ENCODE measurements around the gene PACSIN2. TPM values are rescaled to one million over a fixed set of nuclear protein-coding genes. Genes with fewer than 3 reads are reported as not detected.
"Not testable (repeated sequence)": the region's sequence is repeated elsewhere in the genome, so short reads cannot be mapped to it uniquely, and the experiment has no call there.

Gene PACSIN2
- total RNA-seq, 2 experiments from 2014 or later = 32.0 to 39.9 TPM

DNA sequence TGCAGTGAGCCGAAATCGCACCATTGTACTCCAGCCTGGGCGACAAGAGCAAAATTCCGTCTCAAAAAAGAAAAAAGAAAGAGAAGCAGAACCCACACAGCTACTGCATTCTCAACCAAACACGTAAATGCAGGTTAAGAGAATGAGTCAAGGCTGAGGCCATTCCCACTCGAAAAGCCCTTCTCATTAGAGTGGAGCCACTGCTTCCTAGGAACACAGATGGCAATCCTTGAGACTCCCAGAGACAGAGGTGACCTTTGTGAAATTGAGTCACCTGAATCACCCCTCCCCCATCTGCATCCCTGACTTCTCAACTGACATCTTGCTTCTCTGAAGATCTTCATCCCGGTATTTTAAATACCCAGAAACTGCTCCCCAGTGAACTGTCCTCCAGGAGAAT, 8.2 kb downstream of the PACSIN2 start:
- CTCF ChIA-PET = interaction anchor here (3.1 kb wide), 1 partner anchor 139 kb away, joined by 9 read pairs; no protein-coding TSS in a partner anchor
- peaks cover 60% of the 10 kb centered on the region for H3K4me1 Mint-ChIP-seq

DNA sequence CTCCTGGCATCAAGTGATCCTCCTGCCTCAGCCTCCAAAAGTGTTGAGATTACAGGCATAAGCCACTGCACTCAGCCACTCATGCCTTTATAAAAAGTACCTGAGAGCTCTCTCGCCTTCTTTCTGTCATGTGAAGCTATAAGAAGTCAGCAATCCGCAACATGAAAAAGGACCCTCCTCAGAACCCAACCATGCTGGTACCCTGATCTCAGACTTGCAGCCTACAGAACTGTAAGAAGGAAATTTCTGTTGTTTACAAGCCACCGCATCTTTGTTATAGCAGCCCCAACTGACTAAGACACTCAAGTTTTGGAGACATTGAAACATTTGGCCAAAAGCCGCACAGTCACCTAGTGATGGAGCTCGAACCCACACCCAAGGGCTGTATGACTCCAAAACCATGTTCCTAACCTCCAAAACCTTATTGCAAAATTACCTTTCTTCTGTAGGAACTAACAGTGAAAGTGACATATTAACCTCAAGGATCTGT, 8.9 kb downstream of the PACSIN2 start:
- DNase-seq (no peak), ATAC-seq (no peak)
- Mint-ChIP-seq H3K9me3 (ENCODE audit: low read depth) (no peaks in the 10 kb centered on the region), H3K4me3 (no peak overlapping the region), H3K27ac (no peak overlapping the region), H3K27me3 (no peaks in the 10 kb centered on the region), H3K36me3 (peaks cover 3% of the 10 kb centered on the region), H3K4me1 (peaks cover 64% of the 10 kb centered on the region)
- CTCF ChIA-PET = interaction anchor here (3.1 kb wide), 1 partner anchor 138 kb away, joined by 9 read pairs; no protein-coding TSS in a partner anchor

More for the DNA sequence above, 8.2 kb downstream of the PACSIN2 start:
- H3K36me3 Mint-ChIP-seq = peaks cover 3% of the 10 kb centered on the region
- no peak overlapping the region for H3K27ac Mint-ChIP-seq
- DNase-seq = no peak
- H3K4me3 Mint-ChIP-seq = no peak overlapping the region
- no peak for ATAC-seq
- H3K27me3 Mint-ChIP-seq = no peaks in the 10 kb centered on the region
- no peaks in the 10 kb centered on the region for H3K9me3 Mint-ChIP-seq (ENCODE audit: low read depth)

DNA sequence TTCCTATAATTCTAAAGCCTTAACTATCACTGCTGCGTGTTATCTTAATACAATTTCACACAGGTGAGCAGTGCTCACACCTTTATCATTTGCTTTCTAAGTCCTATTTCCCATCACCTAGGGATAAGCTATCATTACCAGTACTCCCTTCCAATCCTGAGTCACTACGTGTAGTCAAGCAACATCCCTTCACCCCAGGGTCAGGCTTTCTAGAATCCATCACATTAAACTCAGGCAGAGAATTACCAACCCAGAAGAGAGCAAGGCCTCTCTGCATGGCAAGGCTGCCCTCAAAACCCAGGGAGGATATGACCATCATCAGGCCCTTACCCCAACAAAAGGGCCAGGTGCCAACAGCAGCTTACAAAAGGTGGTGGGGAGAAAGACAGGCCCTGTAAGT, 9.8 kb downstream of the PACSIN2 start:
- Mint-ChIP-seq H3K9me3 (ENCODE audit: low read depth) (no peaks in the 10 kb centered on the region), H3K27ac (peak overlapping the region; percentile 40), H3K27me3 (no peaks in the 10 kb centered on the region), H3K4me1 (peaks cover 73% of the 10 kb centered on the region), H3K4me3 (no peak overlapping the region), H3K36me3 (peaks cover 3% of the 10 kb centered on the region)
- ATAC-seq = no peak
- DNase-seq = no peak
- CTCF ChIA-PET = interaction anchor here (3.1 kb wide), 1 partner anchor 137 kb away, joined by 9 read pairs; no protein-coding TSS in a partner anchor

DNA sequence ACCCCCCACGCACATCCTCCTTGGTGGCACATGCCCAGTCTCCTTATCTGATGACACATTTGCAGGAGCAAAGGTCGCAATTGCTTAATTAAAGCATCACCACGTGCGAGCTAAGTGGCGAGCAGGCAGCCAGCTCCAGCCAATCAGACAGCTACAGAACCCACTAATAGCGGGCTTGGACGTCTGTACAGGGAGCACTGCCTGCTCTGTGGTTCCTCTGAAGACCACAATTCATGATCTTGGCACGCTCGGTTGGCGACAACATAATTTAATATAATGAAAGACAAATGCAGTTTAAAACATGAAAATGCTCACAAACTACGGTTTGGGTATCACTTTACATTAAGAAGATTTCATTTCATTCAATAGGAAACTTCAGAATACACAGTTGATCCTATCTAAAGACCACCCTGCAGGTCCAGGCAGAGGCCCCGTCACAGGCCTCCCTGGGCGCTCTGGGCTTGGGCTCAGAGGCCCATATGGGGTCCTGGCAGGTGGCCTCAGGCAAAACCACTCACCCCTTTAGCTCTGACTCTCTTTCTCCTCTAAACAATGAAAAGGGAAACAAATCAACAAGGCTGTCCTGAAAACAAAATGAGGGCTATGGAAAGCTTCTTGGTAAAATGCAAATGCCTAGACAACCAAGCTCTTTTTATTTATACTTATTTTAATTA, 10.4 kb downstream of the PACSIN2 start:
- Mint-ChIP-seq H3K36me3 (peaks cover 3% of the 10 kb centered on the region), H3K9me3 (ENCODE audit: low read depth) (no peaks in the 10 kb centered on the region), H3K27me3 (no peaks in the 10 kb centered on the region), H3K4me1 (peaks cover 79% of the 10 kb centered on the region), H3K27ac (peak overlapping the region; percentile 41), H3K4me3 (no peak overlapping the region)
- ATAC-seq (peak; percentile 22), DNase-seq (peak; percentile 56)
- CTCF ChIA-PET = interaction anchor here (0.6 to 3.1 kb wide), 4 partner anchors 17 to 137 kb away, joined by 3 to 9 read pairs (median 4); no protein-coding TSS in a partner anchor

DNA sequence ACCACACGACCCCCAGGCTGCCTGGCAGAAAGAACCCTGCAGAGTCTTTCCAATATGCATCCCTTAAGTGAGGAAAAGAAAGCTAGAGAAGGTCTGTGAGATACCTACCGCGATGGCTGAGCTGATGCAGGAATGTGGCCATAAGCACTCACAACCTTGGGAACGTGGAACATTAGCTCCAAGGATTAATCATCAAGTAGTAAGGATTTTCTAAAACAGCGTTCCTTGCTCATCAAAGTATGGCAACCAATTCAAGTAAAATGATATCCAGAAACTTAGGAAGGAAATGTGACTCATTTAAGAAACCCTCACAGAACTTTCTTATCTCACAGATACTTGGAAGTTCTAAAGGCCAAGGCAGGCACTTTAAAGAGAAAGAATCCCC, 12.8 kb downstream of the PACSIN2 start:
- Mint-ChIP-seq H3K36me3 (peaks cover 3% of the 10 kb centered on the region), H3K27me3 (no peaks in the 10 kb centered on the region), H3K9me3 (ENCODE audit: low read depth) (no peaks in the 10 kb centered on the region), H3K4me1 (peaks cover 90% of the 10 kb centered on the region), H3K4me3 (peak overlapping the region; percentile 49), H3K27ac (peak overlapping the region; percentile 79)
- ATAC-seq = no peak
- DNase-seq = no peak
- CTCF ChIA-PET = interaction anchor here (0.8 to 1.8 kb wide), 4 partner anchors 11 to 135 kb away, joined by 3 to 5 read pairs (median 3); no protein-coding TSS in a partner anchor

DNA sequence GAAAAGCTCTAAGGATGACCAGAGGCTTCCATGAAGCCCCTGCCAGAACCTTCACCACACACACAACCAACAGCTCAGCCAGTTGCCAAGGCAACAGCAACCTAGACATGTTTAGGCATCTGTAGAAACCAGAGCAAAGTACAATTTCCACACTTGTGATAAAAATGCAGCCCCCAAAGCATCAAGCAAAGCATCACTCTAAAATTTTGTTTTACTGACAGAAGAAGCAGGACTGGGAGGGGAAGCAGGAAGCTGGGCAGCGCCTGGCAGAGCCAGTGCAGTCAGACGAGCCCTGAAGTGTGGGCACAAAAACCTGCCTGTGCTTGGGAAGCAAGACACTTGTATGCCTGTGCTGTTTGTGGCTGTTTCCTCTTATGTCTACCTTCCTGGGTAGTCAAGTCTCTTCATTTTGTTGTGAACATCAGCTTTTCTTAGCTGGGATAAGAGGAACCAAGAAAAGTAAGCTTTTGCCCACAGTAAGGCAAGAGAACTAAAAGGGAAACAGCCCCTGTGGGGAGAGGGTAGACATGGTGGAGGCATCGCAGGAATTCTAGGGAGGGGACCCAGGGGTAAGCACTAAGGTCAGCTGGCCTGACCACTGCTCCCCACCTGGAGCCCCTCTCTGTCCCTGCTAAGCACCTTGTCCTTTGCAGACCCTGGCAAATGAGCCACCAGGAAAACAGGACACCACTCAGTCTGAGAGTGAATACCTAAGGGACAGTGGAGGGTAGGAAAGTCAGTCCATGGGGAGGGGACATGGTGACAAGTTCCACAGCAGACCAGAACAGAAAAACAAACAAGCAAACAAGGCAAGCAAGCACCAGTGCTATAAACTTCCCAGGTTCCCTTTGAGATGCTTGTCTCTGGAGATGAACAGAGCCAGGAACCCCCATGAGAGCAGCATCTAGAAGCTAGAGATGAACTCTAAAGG, 13.4 kb downstream of the PACSIN2 start:
- peak overlapping the region; percentile 49 for H3K4me3 Mint-ChIP-seq
- H3K27ac Mint-ChIP-seq = peak overlapping the region; percentile 79
- CTCF ChIA-PET = interaction anchor here (0.9 to 1.8 kb wide), 5 partner anchors 12 to 59 kb away, joined by 3 to 13 read pairs (median 5); no protein-coding TSS in a partner anchor
- no peaks in the 10 kb centered on the region for H3K27me3 Mint-ChIP-seq
- ATAC-seq (peak; percentile 35), DNase-seq (peak; percentile 62)
- no peaks in the 10 kb centered on the region for H3K9me3 Mint-ChIP-seq (ENCODE audit: low read depth)
- H3K4me1 Mint-ChIP-seq = peaks cover 91% of the 10 kb centered on the region
- H3K36me3 Mint-ChIP-seq = peaks cover 3% of the 10 kb centered on the region

DNA sequence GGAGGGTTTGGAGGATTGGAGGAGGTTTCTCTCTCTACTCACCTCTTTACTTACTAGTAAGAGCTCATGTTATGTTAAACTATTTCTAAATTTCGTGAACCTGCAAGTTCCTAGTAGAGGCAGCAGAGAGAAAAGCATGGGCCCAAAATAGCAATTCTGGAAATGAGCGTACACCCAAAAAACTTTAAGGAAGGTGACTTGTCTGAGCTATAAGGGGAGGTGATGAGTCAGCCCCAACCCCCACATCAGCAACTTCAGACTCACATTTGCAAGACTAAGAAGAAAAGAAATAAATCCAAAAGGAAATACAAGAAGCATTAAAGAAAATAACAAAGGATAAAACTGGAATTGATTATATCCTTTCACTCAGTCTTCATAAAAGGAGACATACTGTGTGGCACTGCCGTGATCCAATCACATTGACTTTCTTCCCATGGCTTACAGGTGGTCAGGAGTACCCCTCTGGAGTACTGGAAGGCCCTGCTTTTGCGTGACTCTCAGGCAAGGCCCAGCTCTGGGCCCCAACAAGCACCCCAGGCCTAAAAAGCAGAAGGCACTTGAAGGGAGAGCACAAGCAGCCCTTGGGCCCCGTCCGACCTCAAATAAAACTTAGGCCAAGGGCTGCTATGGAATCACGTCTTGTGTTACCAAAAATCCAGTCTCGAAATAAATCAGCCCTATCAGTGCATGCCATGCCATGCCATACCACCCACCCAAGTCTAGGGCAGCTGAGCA, 14.3 kb downstream of the PACSIN2 start:
- CTCF ChIA-PET = interaction anchor here (0.8 to 1.8 kb wide), 5 partner anchors 13 to 187 kb away, joined by 3 to 13 read pairs (median 5); partner anchors contain the start of gene TTLL12
- Mint-ChIP-seq H3K27me3 (no peaks in the 10 kb centered on the region), H3K4me3 (peak overlapping the region; percentile 49), H3K4me1 (peaks cover 87% of the 10 kb centered on the region), H3K27ac (peak overlapping the region; percentile 79), H3K9me3 (ENCODE audit: low read depth) (no peaks in the 10 kb centered on the region), H3K36me3 (peaks cover 3% of the 10 kb centered on the region)
- ATAC-seq (peak; percentile 55), DNase-seq (peak; percentile 68)

DNA sequence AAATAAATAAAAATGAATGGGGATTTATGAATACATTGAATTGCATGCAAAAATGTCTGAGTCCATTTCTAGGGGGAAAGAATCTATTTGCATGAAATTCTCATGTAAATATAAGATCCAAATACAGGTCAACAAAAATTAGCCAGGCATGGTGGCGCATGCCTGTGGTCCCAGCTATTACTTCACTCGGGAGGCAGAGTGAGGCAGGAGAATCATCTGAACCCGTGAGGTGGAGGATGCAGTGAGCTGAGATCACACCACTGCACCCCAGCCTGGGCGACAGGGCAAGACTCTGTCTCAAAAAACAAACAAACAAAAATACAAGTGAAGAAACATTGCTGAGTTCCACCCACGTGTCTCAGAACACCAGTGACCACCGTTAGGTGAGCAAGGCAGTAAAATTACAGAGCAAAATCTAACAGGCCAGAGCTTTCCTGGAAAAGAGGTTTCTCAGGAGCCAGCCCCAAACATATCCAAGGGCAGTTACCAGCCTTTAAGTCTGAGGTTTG, 17.3 kb downstream of the PACSIN2 start:
- H3K27ac Mint-ChIP-seq = peak overlapping the region; percentile 38

DNA sequence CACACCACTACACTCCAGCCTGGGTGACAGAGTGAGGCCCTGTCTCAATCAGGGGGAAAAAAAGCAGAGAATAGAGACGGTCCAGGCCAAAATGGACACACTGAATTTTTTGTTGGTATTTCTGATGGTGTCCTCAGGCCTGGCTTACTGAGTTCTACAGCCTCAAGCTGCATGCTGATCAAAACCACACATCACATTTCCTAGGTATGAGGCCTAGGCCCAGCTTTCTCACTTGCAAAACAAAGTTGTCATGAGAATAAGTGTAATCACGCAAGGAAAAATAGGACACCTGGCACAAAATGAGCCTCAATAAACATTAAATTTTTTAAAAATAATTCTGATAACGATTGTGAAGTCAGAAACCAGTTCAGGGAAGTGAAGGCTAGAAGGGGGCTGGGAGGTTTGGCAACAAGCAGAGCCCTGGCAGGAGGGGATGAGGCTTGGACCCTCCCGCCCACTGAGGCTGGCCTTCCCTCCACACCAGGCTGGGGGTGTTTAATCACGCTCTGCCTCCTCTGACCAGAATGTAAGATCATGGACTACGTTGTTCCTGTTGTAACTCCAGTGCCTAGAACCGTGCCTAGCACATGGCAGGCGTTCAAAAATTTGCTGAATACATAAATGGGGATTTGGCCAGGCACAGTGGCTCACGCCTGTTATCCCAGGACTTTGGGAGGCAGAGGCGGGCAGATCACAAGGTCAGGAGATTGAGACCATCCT, 18.1 kb downstream of the PACSIN2 start:
- Mint-ChIP-seq H3K27me3 (no peaks in the 10 kb centered on the region), H3K4me1 (peaks cover 57% of the 10 kb centered on the region), H3K27ac (no peak overlapping the region), H3K36me3 (peaks cover 7% of the 10 kb centered on the region), H3K4me3 (no peak overlapping the region), H3K9me3 (ENCODE audit: low read depth) (no peaks in the 10 kb centered on the region)
- CTCF ChIA-PET = interaction anchor here (0.7 to 1.2 kb wide), 2 partner anchors 11 to 129 kb away, joined by 3 read pairs; no protein-coding TSS in a partner anchor
- ATAC-seq (no peak), DNase-seq (no peak)

More for the DNA sequence above, 17.3 kb downstream of the PACSIN2 start:
- no peak overlapping the region for H3K4me3 Mint-ChIP-seq
- H3K4me1 Mint-ChIP-seq = peaks cover 62% of the 10 kb centered on the region
- ATAC-seq = no peak
- CTCF ChIA-PET = interaction anchor here (0.7 to 1.2 kb wide), 2 partner anchors 10 to 130 kb away, joined by 3 read pairs; no protein-coding TSS in a partner anchor
- H3K27me3 Mint-ChIP-seq = no peaks in the 10 kb centered on the region
- H3K9me3 Mint-ChIP-seq (ENCODE audit: low read depth) = no peaks in the 10 kb centered on the region
- H3K36me3 Mint-ChIP-seq = peaks cover 3% of the 10 kb centered on the region
- no peak for DNase-seq

DNA sequence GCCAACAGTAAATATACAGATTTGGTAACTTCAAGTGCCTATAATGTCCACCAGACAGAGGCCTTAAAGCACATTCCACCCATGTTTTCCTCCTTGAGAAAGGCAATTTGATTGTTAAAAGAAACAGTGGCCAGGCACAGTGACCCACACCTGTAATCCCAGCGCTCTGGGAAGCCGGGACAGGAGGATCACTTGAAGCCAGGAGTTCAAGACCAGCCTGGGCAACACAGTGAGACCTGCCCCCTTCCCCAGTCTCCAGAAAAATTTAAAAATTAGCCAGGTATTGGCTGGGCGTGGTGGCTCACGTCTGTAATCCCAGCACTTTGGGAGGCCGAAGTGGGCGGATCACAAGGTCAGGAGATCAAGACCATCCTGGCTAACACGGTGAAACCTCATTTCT, 19.3 kb downstream of the PACSIN2 start:
- H3K27ac Mint-ChIP-seq; H3K4me3 Mint-ChIP-seq; H3K9me3 Mint-ChIP-seq (ENCODE audit: low read depth); DNase-seq; H3K36me3 Mint-ChIP-seq; CTCF ChIA-PET; H3K27me3 Mint-ChIP-seq; ATAC-seq: not testable (repeated sequence)
- peaks cover 46% of the 10 kb centered on the region for H3K4me1 Mint-ChIP-seq

DNA sequence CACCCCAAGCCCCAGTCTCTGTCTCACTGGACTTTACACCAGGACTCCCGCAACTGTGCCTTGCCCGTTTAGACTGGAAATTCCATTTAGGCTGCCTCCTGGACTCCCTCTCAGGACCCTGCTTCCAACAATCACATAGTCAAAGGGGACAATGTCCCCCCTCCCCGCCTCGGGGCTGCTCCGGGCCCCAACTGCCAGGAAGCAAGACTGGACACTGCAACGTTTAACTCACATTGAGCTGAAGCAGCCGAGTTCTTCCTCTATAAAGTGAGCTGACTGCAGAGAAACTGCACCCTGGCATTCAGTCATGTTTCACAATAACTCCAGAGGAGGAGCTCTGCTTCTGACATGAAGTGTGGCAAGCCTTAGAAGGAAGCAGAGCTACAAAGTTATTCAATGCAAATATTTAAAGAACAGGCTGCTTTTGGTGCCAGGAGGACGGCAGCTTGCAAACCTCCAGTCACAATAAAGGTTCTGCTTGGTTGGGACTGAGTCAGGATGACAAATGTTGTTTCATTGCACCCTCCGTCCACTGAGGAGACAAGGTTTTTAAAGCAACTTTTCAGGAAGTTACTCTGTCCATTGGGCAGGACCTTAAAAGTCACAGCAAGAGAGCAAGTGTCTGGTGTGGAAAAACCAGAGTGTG, 19.9 kb downstream of the PACSIN2 start:
- Mint-ChIP-seq H3K27me3 (no peaks in the 10 kb centered on the region), H3K36me3 (peaks cover 7% of the 10 kb centered on the region), H3K27ac (no peak overlapping the region), H3K4me3 (no peak overlapping the region), H3K4me1 (peaks cover 43% of the 10 kb centered on the region), H3K9me3 (ENCODE audit: low read depth) (no peaks in the 10 kb centered on the region)
- ATAC-seq = no peak
- CTCF ChIA-PET = no interaction called here
- DNase-seq = no peak

Data from activated CD8-positive, alpha-beta memory T cell treated with anti-CD3 and anti-CD28 coated beads, Interleukin-2, amount 10 ng/mL, durations not matched to agents 7 days and 5 days (primary cell).